Measurements from ENCODE around the gene MICU1. TPM values are rescaled to one million over a fixed set of nuclear protein-coding genes. Genes with fewer than 3 reads are reported as not detected.

Gene MICU1
- total RNA-seq, 1 experiment from 2014 or later, result 89.4 TPM

- H3K36me3 Mint-ChIP-seq (ENCODE audit: insufficient read depth, unreplicated experiment), result no peaks in the 10 kb centered on the region
- intact Hi-C loops (cut with micrococcal nuclease; ENCODE audit: unreplicated experiment), result no loop called here
- no peaks in the 10 kb centered on the region for H3K9me3 Mint-ChIP-seq (ENCODE audit: low read depth, unreplicated experiment)
- H3K4me3 Mint-ChIP-seq (ENCODE audit: low read depth, unreplicated experiment), result no peak overlapping the region
- no peak overlapping the region for H3K27ac Mint-ChIP-seq (ENCODE audit: unreplicated experiment)
- no peak for TF ChIP-seq CTCF (IDR thresholded peaks at IDR 0.05; ENCODE audit: unreplicated experiment)
- H3K4me1 Mint-ChIP-seq (ENCODE audit: low read depth, unreplicated experiment), result no peaks in the 10 kb centered on the region
- BruUV-seq (replicated peaks), result no TSS peak
- CTCF ChIA-PET, result interaction anchor here (0.6 kb wide), 2 partner anchors 93 to 139 kb away, joined by 3 to 8 read pairs; no protein-coding TSS in a partner anchor
- no peak for DNase-seq
- H3K27me3 Mint-ChIP-seq (ENCODE audit: unreplicated experiment), result no peaks in the 10 kb centered on the region
Observed at GRCh38 chr10:72517244-72517643, 108.6 kb downstream of the MICU1 start.

- TF ChIP-seq CTCF (IDR thresholded peaks at IDR 0.05; ENCODE audit: unreplicated experiment), result no peak
- CTCF ChIA-PET, result no interaction called here
- no peak overlapping the region for H3K4me3 Mint-ChIP-seq (ENCODE audit: low read depth, unreplicated experiment)
- H3K9me3 Mint-ChIP-seq (ENCODE audit: low read depth, unreplicated experiment), result no peaks in the 10 kb centered on the region
- DNase-seq, result no peak
- no peaks in the 10 kb centered on the region for H3K27me3 Mint-ChIP-seq (ENCODE audit: unreplicated experiment)
- intact Hi-C loops (cut with micrococcal nuclease; ENCODE audit: unreplicated experiment), result no loop called here
- no peaks in the 10 kb centered on the region for H3K36me3 Mint-ChIP-seq (ENCODE audit: insufficient read depth, unreplicated experiment)
- H3K27ac Mint-ChIP-seq (ENCODE audit: unreplicated experiment), result no peak overlapping the region
- H3K4me1 Mint-ChIP-seq (ENCODE audit: low read depth, unreplicated experiment), result no peaks in the 10 kb centered on the region
- BruUV-seq (replicated peaks), result no TSS peak
Observed at GRCh38 chr10:72515455-72515854, 110.4 kb downstream of the MICU1 start.

- DNase-seq, result no peak
- H3K4me1 Mint-ChIP-seq (ENCODE audit: low read depth, unreplicated experiment), result no peaks in the 10 kb centered on the region
- no peak overlapping the region for H3K4me3 Mint-ChIP-seq (ENCODE audit: low read depth, unreplicated experiment)
- no peaks in the 10 kb centered on the region for H3K27me3 Mint-ChIP-seq (ENCODE audit: unreplicated experiment)
- CTCF ChIA-PET, result no interaction called here
- no peaks in the 10 kb centered on the region for H3K9me3 Mint-ChIP-seq (ENCODE audit: low read depth, unreplicated experiment)
- intact Hi-C loops (cut with micrococcal nuclease; ENCODE audit: unreplicated experiment), result no loop called here
- no peak for TF ChIP-seq CTCF (IDR thresholded peaks at IDR 0.05; ENCODE audit: unreplicated experiment)
- BruUV-seq (replicated peaks), result no TSS peak
- H3K27ac Mint-ChIP-seq (ENCODE audit: unreplicated experiment), result no peak overlapping the region
- H3K36me3 Mint-ChIP-seq (ENCODE audit: insufficient read depth, unreplicated experiment), result no peaks in the 10 kb centered on the region
Observed at GRCh38 chr10:72513910-72514309, 112.0 kb downstream of the MICU1 start.

GRCh38 chr10:72511459-72511858 is 114.4 kb downstream of the MICU1 start:
- Mint-ChIP-seq H3K27ac (ENCODE audit: unreplicated experiment) (no peak overlapping the region), H3K36me3 (ENCODE audit: insufficient read depth, unreplicated experiment) (no peaks in the 10 kb centered on the region), H3K4me1 (ENCODE audit: low read depth, unreplicated experiment) (no peaks in the 10 kb centered on the region), H3K4me3 (ENCODE audit: low read depth, unreplicated experiment) (no peak overlapping the region), H3K9me3 (ENCODE audit: low read depth, unreplicated experiment) (no peaks in the 10 kb centered on the region), H3K27me3 (ENCODE audit: unreplicated experiment) (no peaks in the 10 kb centered on the region)
- no peak for DNase-seq
- CTCF ChIA-PET, result no interaction called here
- BruUV-seq (replicated peaks), result no TSS peak
- no peak for TF ChIP-seq CTCF (IDR thresholded peaks at IDR 0.05; ENCODE audit: unreplicated experiment)
- intact Hi-C loops (cut with micrococcal nuclease; ENCODE audit: unreplicated experiment), result no loop called here

All from Calu3 (cell line).